H1 (cell line): Measurements from ENCODE around the gene HOXA6.

Source experiments
- BCL11A ChIP-seq, 2 experiments: IDR thresholded peaks; one replicate each; pipeline ENCODE4 v1.6.1; 2011; ENCODE audit warnings: low read depth in 2 of 2, low read length in 2 of 2, mild to moderate bottlenecking in 2 of 2
- CTCF ChIP-seq, 3 experiments: IDR thresholded peaks; 1 replicate in 2 of 3; 2 replicates in 1 of 3; pipeline versions ENCODE4 v1.5.1 to v1.6.1; 2011; ENCODE audit warnings: low read length in 3 of 3, mild to moderate bottlenecking in 3 of 3, inconsistent platforms in 2 of 3, low read depth in 1 of 3, moderate library complexity in 1 of 3; ENCODE audit not compliant: insufficient read depth in 1 of 3; ENCODE audit errors: control extremely low read depth in 1 of 3
- E2F6 ChIP-seq: IDR thresholded peaks from 2 replicates; pipeline ENCODE4 v1.6.1; 2012; ENCODE audit warnings: inconsistent platforms
- EZH2 ChIP-seq: fragments of 200-600 bp; sonication (generic); IDR thresholded peaks from 2 replicates; pipeline ENCODE4 v1.7.1; 2012; ENCODE audit warnings: low read depth, mild to moderate bottlenecking, moderate library complexity, low read length, inconsistent platforms; ENCODE audit not compliant: severe bottlenecking
- JUN ChIP-seq: IDR thresholded peaks from 2 replicates; pipeline ENCODE4 v1.6.1; 2011; ENCODE audit warnings: low read depth, mild to moderate bottlenecking, improper control_type of control experiment, low read length
- JUND ChIP-seq: IDR thresholded peaks from 2 replicates; pipeline ENCODE4 v1.6.1; 2011; ENCODE audit warnings: mild to moderate bottlenecking, improper control_type of control experiment, low read length
- MAX ChIP-seq: IDR thresholded peaks from 2 replicates; pipeline ENCODE4 v1.6.1; 2012; ENCODE audit warnings: inconsistent platforms
- NANOG ChIP-seq: IDR thresholded peaks from 2 replicates; pipeline ENCODE4 v1.6.1; 2011; ENCODE audit warnings: low read length, low read depth, mild to moderate bottlenecking, inconsistent platforms; ENCODE audit not compliant: insufficient read depth, poor library complexity, severe bottlenecking
- POLR2A ChIP-seq, 2 experiments: IDR thresholded peaks; 1 replicate in 1 of 2; 2 replicates in 1 of 2; pipeline ENCODE4 v1.6.1; 2011; ENCODE audit warnings: low read depth in 2 of 2, low read length in 2 of 2, mild to moderate bottlenecking in 2 of 2; ENCODE audit errors: control extremely low read depth in 1 of 2
- RFX5 ChIP-seq: IDR thresholded peaks from 2 replicates; pipeline ENCODE4 v1.6.1; 2011; ENCODE audit warnings: low read depth, low read length, improper control_type of control experiment, borderline replicate concordance
- SP2 ChIP-seq: IDR thresholded peaks from 2 replicates; pipeline ENCODE4 v1.6.1; 2012; ENCODE audit warnings: mild to moderate bottlenecking, low read length, inconsistent platforms
- TAF7 ChIP-seq: optimal IDR thresholded peaks from 2 replicates; pipeline ENCODE3; 2011; ENCODE audit warnings: low read depth, mild to moderate bottlenecking, inconsistent platforms, low read length, moderate library complexity, borderline replicate concordance
- TEAD4 ChIP-seq: IDR thresholded peaks from 2 replicates; pipeline ENCODE4 v1.6.1; 2012; ENCODE audit warnings: low read depth, low read length, inconsistent platforms, mixed read lengths

- no peak for TF ChIP-seq RFX5
- TF ChIP-seq POLR2A (IDR thresholded peaks at IDR 0.05; ENCODE audit: control extremely low read depth in 1 of 2, low read depth in 2 of 2, low read length in 2 of 2) = no peak
- no peak for TF ChIP-seq CTCF (IDR thresholded peaks at IDR 0.05; ENCODE audit: control extremely low read depth in 1 of 3, insufficient read depth in 1 of 3, low read depth in 1 of 3, low read length in 3 of 3)
- no peak for TF ChIP-seq BCL11A (IDR thresholded peaks at IDR 0.05; ENCODE audit: low read depth in 2 of 2, low read length in 2 of 2)
- no peak for TF ChIP-seq SP2
- TF ChIP-seq TAF7 = no peak
- TF ChIP-seq E2F6 = no peak
- TF ChIP-seq TEAD4 = no peak
- no peak for TF ChIP-seq JUN
- TF ChIP-seq JUND = no peak
- TF ChIP-seq EZH2 = no peak
- no peak for TF ChIP-seq NANOG
- TF ChIP-seq MAX = no peak
These were observed 15.4 kb downstream of the HOXA6 start for GRCh38 chr7:27132214-27132613.
